ENCODE results near the gene SRD5A3. TPM values are rescaled to one million over a fixed set of nuclear protein-coding genes. Genes with fewer than 3 reads are reported as not detected.

Gene SRD5A3
- total and polyA plus RNA-seq, 10 of the 15 experiments (the other 5 are each of a cell fraction or from before 2014, with no cell fraction given) = 1.6 to 20.4 (median 6.1) TPM

GRCh38 chr4:55358246-55358645 is 12.2 kb downstream of the SRD5A3 start (continued):
- TF ChIP-seq, protein P1, sequence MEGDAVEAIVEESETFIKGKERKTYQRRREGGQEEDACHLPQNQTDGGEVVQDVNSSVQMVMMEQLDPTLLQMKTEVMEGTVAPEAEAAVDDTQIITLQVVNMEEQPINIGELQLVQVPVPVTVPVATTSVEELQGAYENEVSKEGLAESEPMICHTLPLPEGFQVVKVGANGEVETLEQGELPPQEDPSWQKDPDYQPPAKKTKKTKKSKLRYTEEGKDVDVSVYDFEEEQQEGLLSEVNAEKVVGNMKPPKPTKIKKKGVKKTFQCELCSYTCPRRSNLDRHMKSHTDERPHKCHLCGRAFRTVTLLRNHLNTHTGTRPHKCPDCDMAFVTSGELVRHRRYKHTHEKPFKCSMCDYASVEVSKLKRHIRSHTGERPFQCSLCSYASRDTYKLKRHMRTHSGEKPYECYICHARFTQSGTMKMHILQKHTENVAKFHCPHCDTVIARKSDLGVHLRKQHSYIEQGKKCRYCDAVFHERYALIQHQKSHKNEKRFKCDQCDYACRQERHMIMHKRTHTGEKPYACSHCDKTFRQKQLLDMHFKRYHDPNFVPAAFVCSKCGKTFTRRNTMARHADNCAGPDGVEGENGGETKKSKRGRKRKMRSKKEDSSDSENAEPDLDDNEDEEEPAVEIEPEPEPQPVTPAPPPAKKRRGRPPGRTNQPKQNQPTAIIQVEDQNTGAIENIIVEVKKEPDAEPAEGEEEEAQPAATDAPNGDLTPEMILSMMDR (IDR thresholded peaks at IDR 0.05 in 2 of 3, conservative IDR thresholded peaks at IDR 0.05 in 1 of 3; ENCODE audit: control insufficient read depth in 2 of 3, extremely low read depth in 1 of 3, insufficient read depth in 1 of 3, low read depth in 3 of 3, low read length in 3 of 3) = no peak
- TF ChIP-seq, protein P2, sequence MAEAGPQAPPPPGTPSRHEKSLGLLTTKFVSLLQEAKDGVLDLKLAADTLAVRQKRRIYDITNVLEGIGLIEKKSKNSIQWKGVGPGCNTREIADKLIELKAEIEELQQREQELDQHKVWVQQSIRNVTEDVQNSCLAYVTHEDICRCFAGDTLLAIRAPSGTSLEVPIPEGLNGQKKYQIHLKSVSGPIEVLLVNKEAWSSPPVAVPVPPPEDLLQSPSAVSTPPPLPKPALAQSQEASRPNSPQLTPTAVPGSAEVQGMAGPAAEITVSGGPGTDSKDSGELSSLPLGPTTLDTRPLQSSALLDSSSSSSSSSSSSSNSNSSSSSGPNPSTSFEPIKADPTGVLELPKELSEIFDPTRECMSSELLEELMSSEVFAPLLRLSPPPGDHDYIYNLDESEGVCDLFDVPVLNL (IDR thresholded peaks at IDR 0.05; ENCODE audit: low read depth, low read length) = no peak
- no peak for TF ChIP-seq TCF7 (IDR thresholded peaks at IDR 0.05; ENCODE audit: borderline replicate concordance)

DNA sequence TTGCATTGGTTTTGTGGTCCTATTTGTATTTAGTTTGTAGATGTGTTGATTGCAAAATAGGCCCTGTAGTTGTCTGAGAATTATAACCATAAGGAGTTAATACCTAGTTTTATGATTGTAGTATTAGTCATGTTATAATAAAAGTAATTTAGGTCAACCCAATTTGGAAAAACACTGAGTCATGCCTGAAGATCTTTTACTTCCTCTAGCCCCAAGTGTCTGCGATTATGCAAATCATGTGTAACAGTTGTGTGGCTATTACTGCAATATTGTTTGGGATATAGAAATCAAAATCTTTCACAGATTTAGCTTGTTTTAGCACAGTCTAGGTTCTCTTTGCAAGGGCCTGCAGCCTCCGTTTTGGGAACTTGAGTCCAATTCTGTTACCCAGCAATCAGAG is 12.6 kb downstream of the SRD5A3 start:
- SMC1A ChIA-PET (ENCODE audit: uncharacterized antibody, unreplicated experiment) = interaction anchor here (0.6 kb wide), 1 partner anchor 476 kb away, joined by 3 read pairs; no protein-coding TSS in a partner anchor
- Histone ChIP-seq H3K4me3 (no peak overlapping the region), H4K20me1 (ENCODE audit: control insufficient read depth, insufficient read depth) (no peaks in the 10 kb centered on the region), H3K36me3 (ENCODE audit: control insufficient read depth in 2 of 2, insufficient read depth in 2 of 2, low read length in 1 of 2) (no peaks in the 10 kb centered on the region), H2AFZ (ENCODE audit: control insufficient read depth, low read depth, low read length) (peak overlapping the region; percentile 56), H3K9me3 (replicated peaks; ENCODE audit: control insufficient read depth, insufficient read depth, low read length) (no peaks in the 10 kb centered on the region), H3K27ac (ENCODE audit: control insufficient read depth, insufficient read depth) (peak overlapping the region; percentile 17), H3K4me1 (ENCODE audit: control insufficient read depth, insufficient read depth, low read length) (peaks cover 11% of the 10 kb centered on the region; the same call in 1 of the 2 replicates), H3K4me2 (ENCODE audit: control insufficient read depth, insufficient read depth) (peak overlapping the region; percentile 62), H3K9ac (ENCODE audit: control insufficient read depth, insufficient read depth, low read length) (no peak overlapping the region), H3K27me3 (replicated peaks in 1 of 2; ENCODE audit: control insufficient read depth in 2 of 2, insufficient read depth in 2 of 2, low read length in 1 of 2) (no peaks in the 10 kb centered on the region), H3K79me2 (ENCODE audit: control insufficient read depth, insufficient read depth, low read length) (no peaks in the 10 kb centered on the region)
- in situ Hi-C loops (cut with MboI) (no loop called here), intact Hi-C loops (cut with micrococcal nuclease; ENCODE audit: unreplicated experiment) (loop anchor here (2.0 kb wide), 1 partner anchor 62 kb away; no protein-coding TSS in a partner anchor)
- TF ChIP-seq POU2F2 (IDR thresholded peaks at IDR 0.05; ENCODE audit: borderline replicate concordance, low read depth, low read length) (peak; percentile 72; the same call in 1 of the 3 replicates), MEF2A (IDR thresholded peaks at IDR 0.05; ENCODE audit: insufficient read depth, low read depth, low read length) (0 out of 2 replicates have a peak, but pooled peaks have one; percentile 43), CBFB (IDR thresholded peaks at IDR 0.05; ENCODE audit: low read depth) (no peak), JUNB (IDR thresholded peaks at IDR 0.05) (peak; percentile 31; the same call in 1 of the 2 replicates), SMARCA5 (IDR thresholded peaks at IDR 0.05) (no peak), IKZF1 (conservative IDR thresholded peaks at IDR 0.05) (no peak)
- RAD21 ChIA-PET (ENCODE audit: unreplicated experiment) = no interaction called here
- DNase-seq (ENCODE audit: low read depth, low spot score) = peak; percentile 5
- POLR2A ChIA-PET = no interaction called here
- peak; percentile 53 for ATAC-seq
- peak; percentile 13 for FAIRE-seq
- no TSS peak for BruUV-seq (replicated peaks)
- CTCF ChIA-PET = interaction anchor here (0.6 to 2.3 kb wide), 3 partner anchors 13 to 624 kb away, joined by 3 to 8 read pairs (median 4); partner anchors contain the start of gene SRD5A3
- 24% methylated on average over 2 of the region's 2 CpGs for WGBS (ENCODE audit: insufficient coverage, insufficient replicate concordance, low lambda C conversion rate, missing lambda C conversion rate)

Measured in GM12878 (cell line).